Endothelial cell of umbilical vein (primary cell): ENCODE data around the gene SYTL1. TPM values are rescaled to one million over a fixed set of nuclear protein-coding genes. Genes with fewer than 3 reads are reported as not detected.

Source experiments
- BruUV-seq: library from RNA; stranded (reverse); fragments of 400-500 nt; replicated peaks from 2 replicates; lab custom pipeline; 2021; lab: Mats Ljungman, UMichigan
- CTCF ChIA-PET: fragments of 300-600, 350-600 bp; sonication (Branson Sonifier 250); formaldehyde crosslinking; loops from one replicate; lab custom pipeline; 2021; ENCODE audit warnings: antibody characterized with exemption, inconsistent platforms; lab: Charles Lee
- POLR2A ChIA-PET: fragments of 300-600, 350-600 bp; sonication (Branson Sonifier 250); formaldehyde crosslinking; loops from one replicate; lab custom pipeline; 2021; ENCODE audit warnings: antibody characterized with exemption, inconsistent platforms; lab: Charles Lee
- DNase-seq: peaks from one replicate; pipeline ENCODE4 v3.0.0-alpha.2; 2011; ENCODE audit warnings: low read depth, low spot score
- FAIRE-seq: peaks from 2 replicates; lab custom pipeline; 2011; peaks lifted over from hg19 to GRCh38; lab: Jason Lieb, UNC
- H2AFZ ChIP-seq: 2 replicates; pipeline ENCODE4 v1.6.0; 2012; ENCODE audit warnings: low read depth, low read length, control low read depth, inconsistent platforms
- H3K27ac ChIP-seq: 2 replicates; pipeline ENCODE4 v1.5.1; 2011; ENCODE audit warnings: low read depth, mild to moderate bottlenecking, control low read depth, low read length, moderate library complexity; ENCODE audit not compliant: insufficient read depth
- H3K27me3 ChIP-seq, 2 experiments: 2 replicates each; pipeline versions ENCODE4 v1.6.0 to v1.6.1; 2011; ENCODE audit warnings: low read length in 2 of 2, mixed read lengths in 1 of 2; ENCODE audit not compliant: control insufficient read depth in 2 of 2, insufficient read depth in 2 of 2
- H3K36me3 ChIP-seq, 2 experiments: 2 replicates in 1 of 2; 3 replicates in 1 of 2; pipeline ENCODE4 v1.5.1; 2011; ENCODE audit warnings: low read length in 2 of 2, mild to moderate bottlenecking in 1 of 2, moderate library complexity in 1 of 2; ENCODE audit not compliant: control insufficient read depth in 2 of 2, insufficient read depth in 2 of 2; ENCODE audit errors: extremely low read depth in 1 of 2
- H3K4me1 ChIP-seq: 3 replicates; pipeline ENCODE4 v1.5.1; 2011; ENCODE audit warnings: mild to moderate bottlenecking, low read length; ENCODE audit not compliant: control insufficient read depth, insufficient read depth; ENCODE audit errors: extremely low read depth
- H3K4me2 ChIP-seq: 2 replicates; pipeline ENCODE4 v1.6.1; 2011; ENCODE audit warnings: low read length, control low read depth, mixed read lengths; ENCODE audit not compliant: insufficient read depth
- H3K4me3 ChIP-seq, 3 experiments: fragments of 200-600 bp in 1 of 3; sonication (generic), shearing (Covaris generic) in 1 of 3; replicated peaks in 1 of 3; 2 replicates each; pipeline ENCODE4 v1.5.1; 2011 to 2016; ENCODE audit warnings: control low read depth in 3 of 3, low read length in 3 of 3, mild to moderate bottlenecking in 2 of 3, inconsistent platforms in 1 of 3, low read depth in 1 of 3, moderate library complexity in 1 of 3; ENCODE audit not compliant: insufficient read depth in 1 of 3
- H3K79me2 ChIP-seq: 2 replicates; pipeline ENCODE4 v1.6.0; 2012; ENCODE audit warnings: low read length, inconsistent platforms; ENCODE audit not compliant: control insufficient read depth, insufficient read depth
- H3K9ac ChIP-seq: replicated peaks from 2 replicates; pipeline ENCODE3; 2011; ENCODE audit warnings: low read length, control low read depth; ENCODE audit not compliant: insufficient read depth; ENCODE audit errors: extremely low read depth
- H3K9me1 ChIP-seq: replicated peaks from 3 replicates; pipeline ENCODE4 v1.6.0; 2011; ENCODE audit warnings: mild to moderate bottlenecking, low read length; ENCODE audit not compliant: control insufficient read depth, insufficient read depth; ENCODE audit errors: extremely low read depth
- H3K9me3 ChIP-seq: replicated peaks from 2 replicates; pipeline ENCODE4 v1.5.1; 2012; ENCODE audit warnings: low read length, inconsistent platforms; ENCODE audit not compliant: control insufficient read depth, insufficient read depth
- H4K20me1 ChIP-seq: replicated peaks from 2 replicates; pipeline ENCODE3; 2011; ENCODE audit warnings: mild to moderate bottlenecking, low read length; ENCODE audit not compliant: control insufficient read depth, insufficient read depth; ENCODE audit errors: extremely low read depth
- EZH2 ChIP-seq: IDR thresholded peaks from 2 replicates; pipeline ENCODE4 v1.6.1; 2012; ENCODE audit warnings: borderline replicate concordance, low read depth, mild to moderate bottlenecking, moderate library complexity, low read length, inconsistent platforms; ENCODE audit not compliant: severe bottlenecking
- FOS ChIP-seq: IDR thresholded peaks from 2 replicates; pipeline ENCODE4 v1.6.1; 2011; ENCODE audit warnings: mild to moderate bottlenecking, low read length, moderate library complexity, borderline replicate concordance; ENCODE audit not compliant: insufficient read depth
- GATA2 ChIP-seq: IDR thresholded peaks from 2 replicates; pipeline ENCODE4 v1.7.0; 2011; ENCODE audit warnings: low read depth, mild to moderate bottlenecking, moderate library complexity, mixed read lengths, low read length; ENCODE audit not compliant: insufficient read length, insufficient read depth
- JUN ChIP-seq: IDR thresholded peaks from 2 replicates; pipeline ENCODE4 v1.6.1; 2011; ENCODE audit warnings: borderline replicate concordance, low read depth; ENCODE audit not compliant: insufficient read length, insufficient read depth
- MYC ChIP-seq: IDR thresholded peaks from one replicate; pipeline ENCODE4 v1.6.1; 2011; ENCODE audit warnings: mild to moderate bottlenecking, low read depth, low read length
- POLR2A ChIP-seq: IDR thresholded peaks from 2 replicates; pipeline ENCODE4 v1.6.1; 2012; ENCODE audit warnings: low read depth, mild to moderate bottlenecking, control low read depth, low read length
- POLR2AphosphoS5 ChIP-seq: IDR thresholded peaks from 2 replicates; pipeline ENCODE4 v1.6.1; 2012; ENCODE audit warnings: low read depth, mild to moderate bottlenecking, control low read depth, low read length, moderate library complexity; ENCODE audit not compliant: insufficient read depth
- dilution Hi-C: fragments of 300-500 bp; cut with MboI; formaldehyde crosslinking; loops from one replicate; pipeline ENCODE4 v1.15.0; 2019; ENCODE audit warnings: low sequenced_read_pairs; ENCODE audit not compliant: extremely low pct_ligation_motif_present
- intact Hi-C: fragments of 100-400 bp; cut with micrococcal nuclease; formaldehyde crosslinking; loops from one replicate; pipeline ENCODE4 v1.10.0; 2022
- polyA plus RNA-seq, 4 experiments: library from polyadenylated mRNA; depleted of rRNA in 3 of 4; stranded (reverse) in 3 of 4; unstranded in 1 of 4; fragments of >200 nt; gene quantifications; 2 replicates each; pipeline versions ENCODE4 v1.2.1 to v1.2.3, GENCODE V29; 2011 to 2012; ENCODE audit warnings: missing spikeins in 1 of 4
- total RNA-seq: library from RNA; stranded (reverse); gene quantifications from 2 replicates; pipeline ENCODE4 v1.2.3, GENCODE V29; 2021
- TF ChIP-seq, protein P1 (sequence below), 2 donors: IDR thresholded peaks; 1 replicate in 1 of 2; 2 replicates in 1 of 2; pipeline ENCODE4 v1.5.1; 2011; ENCODE audit warnings: low read length in 2 of 2, mild to moderate bottlenecking in 2 of 2, moderate library complexity in 2 of 2, control low read depth in 1 of 2, inconsistent platforms in 1 of 2, low read depth in 1 of 2; ENCODE audit not compliant: insufficient read depth in 1 of 2; ENCODE audit errors: extremely low read depth in 1 of 2
- TF ChIP-seq, protein P2 (sequence below): IDR thresholded peaks from 2 replicates; pipeline ENCODE4 v1.6.1; 2011; ENCODE audit not compliant: insufficient read depth, insufficient read length

The SYTL1 gene
- total and polyA plus RNA-seq, 2 donors (not counting 3 experiments of a cell fraction or from before 2014, with no cell fraction given) = 0.04 TPM; not detected in 1

DNA sequence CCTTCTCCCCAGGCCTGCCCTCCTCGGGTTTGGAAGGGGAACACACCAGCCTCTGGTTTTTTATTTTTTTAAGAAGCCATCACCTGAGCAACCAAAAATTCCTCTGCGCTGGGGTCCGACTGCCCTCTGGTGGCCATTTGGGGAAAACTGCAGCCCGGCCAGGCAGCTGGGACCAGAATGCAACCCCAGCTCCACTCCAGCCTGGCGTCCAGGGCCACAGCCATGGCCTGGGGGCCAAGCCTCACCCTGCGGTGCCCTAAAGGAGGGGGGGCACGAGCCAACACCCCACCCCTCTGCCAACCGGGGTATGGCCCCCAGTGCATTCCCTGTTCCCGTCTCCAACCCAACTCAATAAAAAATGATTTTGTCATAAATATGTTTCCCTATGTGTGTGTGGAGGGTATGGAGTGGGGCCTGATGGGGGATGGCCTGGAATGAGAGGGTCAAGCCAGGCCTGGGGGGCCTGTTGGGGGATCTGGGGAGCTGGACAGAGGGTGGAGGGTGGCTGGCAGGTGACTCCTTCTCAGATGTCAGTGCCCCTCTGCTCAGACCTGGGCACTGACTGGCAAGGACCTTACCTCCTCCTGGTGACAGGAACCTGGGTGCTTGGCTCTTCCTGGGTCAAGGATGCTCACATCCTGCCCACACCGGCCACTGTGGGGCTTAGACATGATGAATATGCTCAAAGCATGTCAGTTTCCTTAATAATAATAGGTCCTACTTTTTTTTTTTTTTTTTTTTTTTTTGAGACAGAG is 53.8 kb downstream of the SYTL1 start:
- no peak overlapping the region for H3K27ac ChIP-seq
- intact Hi-C loops = loop anchor here (1.0 to 10.0 kb wide), 3 partner anchors 38 to 281 kb away; no protein-coding TSS in a partner anchor
- H3K9me3 ChIP-seq = no peaks in the 10 kb centered on the region
- FAIRE-seq (peak; percentile 85), DNase-seq (peak; percentile 59)
- no TSS peak for BruUV-seq
- H3K36me3 ChIP-seq = no peaks in the 10 kb centered on the region
- H3K27me3 ChIP-seq = no peaks in the 10 kb centered on the region
- no peaks in the 10 kb centered on the region for H4K20me1 ChIP-seq
- H3K4me3 ChIP-seq = no peak overlapping the region
- H3K4me1 ChIP-seq = peaks cover 11% of the 10 kb centered on the region
- ChIA-PET POLR2A (interaction anchor here (0.7 to 1.1 kb wide), 2 partner anchors 30 to 84 kb away, joined by 3 read pairs; no protein-coding TSS in a partner anchor), CTCF (interaction anchor here (0.6 to 6.6 kb wide), 45 partner anchors 10 to 351 kb away, joined by 3 to 275 read pairs (median 3); partner anchors contain the start of genes AHDC1, CD164L2, MAP3K6 and WASF2)
- TF ChIP-seq, protein P1, sequence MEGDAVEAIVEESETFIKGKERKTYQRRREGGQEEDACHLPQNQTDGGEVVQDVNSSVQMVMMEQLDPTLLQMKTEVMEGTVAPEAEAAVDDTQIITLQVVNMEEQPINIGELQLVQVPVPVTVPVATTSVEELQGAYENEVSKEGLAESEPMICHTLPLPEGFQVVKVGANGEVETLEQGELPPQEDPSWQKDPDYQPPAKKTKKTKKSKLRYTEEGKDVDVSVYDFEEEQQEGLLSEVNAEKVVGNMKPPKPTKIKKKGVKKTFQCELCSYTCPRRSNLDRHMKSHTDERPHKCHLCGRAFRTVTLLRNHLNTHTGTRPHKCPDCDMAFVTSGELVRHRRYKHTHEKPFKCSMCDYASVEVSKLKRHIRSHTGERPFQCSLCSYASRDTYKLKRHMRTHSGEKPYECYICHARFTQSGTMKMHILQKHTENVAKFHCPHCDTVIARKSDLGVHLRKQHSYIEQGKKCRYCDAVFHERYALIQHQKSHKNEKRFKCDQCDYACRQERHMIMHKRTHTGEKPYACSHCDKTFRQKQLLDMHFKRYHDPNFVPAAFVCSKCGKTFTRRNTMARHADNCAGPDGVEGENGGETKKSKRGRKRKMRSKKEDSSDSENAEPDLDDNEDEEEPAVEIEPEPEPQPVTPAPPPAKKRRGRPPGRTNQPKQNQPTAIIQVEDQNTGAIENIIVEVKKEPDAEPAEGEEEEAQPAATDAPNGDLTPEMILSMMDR (IDR thresholded peaks at IDR 0.05; ENCODE audit: extremely low read depth in 1 of 2, insufficient read depth in 1 of 2, low read depth in 1 of 2, low read length in 2 of 2) = peak; percentile 94 to 95
- no peak for TF ChIP-seq POLR2AphosphoS5
- H3K9ac ChIP-seq = no peak overlapping the region
- H3K4me2 ChIP-seq = no peak overlapping the region
- H3K9me1 ChIP-seq = no peaks in the 10 kb centered on the region
- peaks cover 5% of the 10 kb centered on the region for H3K79me2 ChIP-seq
- H2AFZ ChIP-seq = no peak overlapping the region
- dilution Hi-C loops = no loop called here

DNA sequence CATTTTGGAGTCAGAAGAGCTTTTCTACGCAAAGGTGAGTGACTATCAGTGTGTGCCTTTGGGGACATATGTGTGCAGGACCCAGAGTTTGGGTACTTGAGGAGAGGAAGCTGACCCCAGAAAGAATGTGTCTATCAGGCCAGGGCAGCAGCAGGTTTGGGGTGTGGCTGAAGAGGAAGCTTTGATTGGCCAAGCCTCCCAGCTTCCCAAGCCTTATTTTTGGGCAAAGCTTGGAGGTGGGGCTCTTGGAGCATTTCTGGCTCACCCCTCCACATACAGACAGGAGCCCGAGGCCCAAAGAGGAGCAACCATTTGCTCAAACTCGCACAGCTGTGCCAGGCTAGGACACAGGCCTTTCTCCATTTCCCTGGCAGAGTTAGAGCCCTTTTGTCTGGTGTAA is 55.3 kb downstream of the SYTL1 start:
- Histone ChIP-seq H2AFZ (no peak overlapping the region), H3K27ac (no peak overlapping the region), H3K4me1 (peaks cover 5% of the 10 kb centered on the region), H3K9me1 (no peaks in the 10 kb centered on the region), H3K9me3 (no peaks in the 10 kb centered on the region), H3K79me2 (peaks cover 5% of the 10 kb centered on the region), H4K20me1 (no peaks in the 10 kb centered on the region), H3K4me3 (no peak overlapping the region), H3K27me3 (no peaks in the 10 kb centered on the region), H3K36me3 (no peaks in the 10 kb centered on the region), H3K9ac (no peak overlapping the region), H3K4me2 (no peak overlapping the region)
- dilution Hi-C loops = no loop called here
- TF ChIP-seq, protein P2, sequence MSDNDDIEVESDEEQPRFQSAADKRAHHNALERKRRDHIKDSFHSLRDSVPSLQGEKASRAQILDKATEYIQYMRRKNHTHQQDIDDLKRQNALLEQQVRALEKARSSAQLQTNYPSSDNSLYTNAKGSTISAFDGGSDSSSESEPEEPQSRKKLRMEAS = no peak
- TF ChIP-seq, protein P1 (IDR thresholded peaks at IDR 0.05; ENCODE audit: extremely low read depth in 1 of 2, insufficient read depth in 1 of 2, low read depth in 1 of 2, low read length in 2 of 2) = no peak
- TF ChIP-seq POLR2A (no peak), EZH2 (no peak), POLR2AphosphoS5 (no peak), GATA2 (no peak), FOS (no peak), JUN (no peak), MYC (no peak)
- ChIA-PET CTCF (interaction anchor here (0.6 to 6.6 kb wide), 12 partner anchors 10 to 295 kb away, joined by 3 to 275 read pairs (median 8); partner anchors contain the start of genes AHDC1 and MAP3K6), POLR2A (no interaction called here)
- BruUV-seq = no TSS peak
- no peak for DNase-seq
- intact Hi-C loops = loop anchor here (10.0 kb wide), 1 partner anchor 282 kb away; no protein-coding TSS in a partner anchor
- FAIRE-seq = no peak
